Lung (tissue), 12 donors: ENCODE data around the gene TENM4. TPM values are rescaled to one million over a fixed set of nuclear protein-coding genes. Genes with fewer than 3 reads are reported as not detected.

Source experiments
- ATAC-seq: fragments of 200-7000 bp; cut with Tn5 transposase; one replicate; pipeline ENCODE4 v1.9.1; 2020; ENCODE audit warnings: moderate number of reproducible peaks; ENCODE audit not compliant: insufficient read depth, low FRiP score
- DNase-seq, 3 donors: peaks; one replicate each; pipeline ENCODE4 v3.0.0-alpha.2; 2013 to 2017
- H3K27ac ChIP-seq, 2 donors: one replicate each; pipeline ENCODE4 v1.5.1; 2013; ENCODE audit warnings: mild to moderate bottlenecking in 2 of 2, moderate library complexity in 2 of 2, control low read depth in 1 of 2, inconsistent platforms in 1 of 2, low read depth in 1 of 2, low read length in 1 of 2
- H3K27me3 ChIP-seq, 3 donors: one replicate each; pipeline ENCODE4 v1.5.1; 2013; ENCODE audit warnings: low read length in 2 of 3; ENCODE audit not compliant: control insufficient read depth in 3 of 3, insufficient read depth in 3 of 3
- H3K36me3 ChIP-seq, 4 donors: one replicate each; pipeline ENCODE4 v1.5.1; 2013; ENCODE audit warnings: low read length in 4 of 4, mild to moderate bottlenecking in 1 of 4, moderate library complexity in 1 of 4; ENCODE audit not compliant: control insufficient read depth in 4 of 4, insufficient read depth in 4 of 4
- H3K4me1 ChIP-seq, 5 donors: one replicate each; pipeline ENCODE4 v1.5.1; 2013; ENCODE audit warnings: low read length in 5 of 5, mild to moderate bottlenecking in 2 of 5, moderate library complexity in 1 of 5; ENCODE audit not compliant: control insufficient read depth in 5 of 5, insufficient read depth in 5 of 5
- H3K4me3 ChIP-seq: one replicate; pipeline ENCODE4 v1.5.1; 2013; ENCODE audit warnings: mild to moderate bottlenecking, control low read depth, moderate library complexity
- H3K9ac ChIP-seq, 2 donors: one replicate each; pipeline ENCODE4 v1.5.1; 2013; ENCODE audit warnings: low read length in 2 of 2, control low read depth in 1 of 2; ENCODE audit not compliant: insufficient read depth in 1 of 2
- H3K9me3 ChIP-seq, 4 donors: one replicate each; pipeline ENCODE4 v1.5.1; 2013; ENCODE audit warnings: low read length in 3 of 4, mild to moderate bottlenecking in 1 of 4, moderate library complexity in 1 of 4; ENCODE audit not compliant: control insufficient read depth in 4 of 4, insufficient read depth in 3 of 4
- WGBS, 2 donors: extraction: QIAGEN DNeasy Blood & Tissue Kit; methylation state at CpG; one replicate each; pipeline ENCODE4 v1.1.7; 2013; 5-methylcytosine and 5-hydroxymethylcytosine counted together
- polyA plus RNA-seq, 2 donors: library from polyadenylated mRNA; stranded (reverse); fragments of 200-250 nt; gene quantifications; one replicate each; pipeline ENCODE4 v1.2.1, GENCODE V29; 2013
- total RNA-seq, 2 donors: library from RNA; depleted of rRNA in 1 of 2; stranded (reverse); fragments of >200 nt in 1 of 2; gene quantifications; one replicate each; pipeline ENCODE4 v1.2.1, GENCODE V29; 2014 to 2021
- TF ChIP-seq, protein P1 (sequence below): IDR thresholded peaks from 2 replicates; pipeline ENCODE4 v1.5.1; 2012; ENCODE audit warnings: mild to moderate bottlenecking; ENCODE audit errors: control extremely low read depth, extremely low read depth
- donor health status: control.
- donor health status: control.
- donor health status: Bipolar disorder and iron deficiency.
- donor health status: healthy.
- donor health status: DM: yes; HTN: yes; CAD: no.

TENM4 gene
- total and polyA plus RNA-seq, 4 donors: 0.28 to 16.4 (median 3.2) TPM

DNA sequence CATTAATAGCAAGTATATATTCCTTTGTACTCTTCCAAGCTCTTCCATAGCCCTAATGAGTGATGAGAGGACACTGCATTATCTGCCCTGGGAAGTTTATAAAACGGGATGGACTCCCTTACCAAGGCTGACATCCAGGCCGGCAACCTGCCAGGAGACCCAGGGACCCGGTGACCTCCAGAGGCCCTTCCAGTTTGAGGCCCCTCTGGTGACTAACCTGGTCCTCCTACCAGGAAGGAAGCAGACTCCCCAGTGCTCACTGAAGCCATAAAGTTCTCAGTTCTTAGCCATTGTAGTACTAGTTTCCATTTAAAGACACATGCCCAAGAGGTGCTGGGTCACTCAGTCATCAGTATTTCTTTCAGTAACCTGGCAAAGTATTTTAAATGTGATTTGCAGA lies 345.4 kb downstream of the TENM4 start:
- Histone ChIP-seq H3K4me3 (no peak overlapping the region), H3K4me1 (peaks cover 0 to 37% (median 7%) of the 10 kb centered on the region in 5 donors), H3K36me3 (no peaks in the 10 kb centered on the region), H3K27me3 (no peaks in the 10 kb centered on the region), H3K9ac (no peak overlapping the region), H3K27ac (no peak overlapping the region), H3K9me3 (peaks cover 0 to 3% (median 0%) of the 10 kb centered on the region in 4 donors)
- DNase-seq (no peak), ATAC-seq (no peak)
- WGBS, 2 donors: 51 to 53% methylated on average over 3 of the region's 3 CpGs
- TF ChIP-seq, protein P1, sequence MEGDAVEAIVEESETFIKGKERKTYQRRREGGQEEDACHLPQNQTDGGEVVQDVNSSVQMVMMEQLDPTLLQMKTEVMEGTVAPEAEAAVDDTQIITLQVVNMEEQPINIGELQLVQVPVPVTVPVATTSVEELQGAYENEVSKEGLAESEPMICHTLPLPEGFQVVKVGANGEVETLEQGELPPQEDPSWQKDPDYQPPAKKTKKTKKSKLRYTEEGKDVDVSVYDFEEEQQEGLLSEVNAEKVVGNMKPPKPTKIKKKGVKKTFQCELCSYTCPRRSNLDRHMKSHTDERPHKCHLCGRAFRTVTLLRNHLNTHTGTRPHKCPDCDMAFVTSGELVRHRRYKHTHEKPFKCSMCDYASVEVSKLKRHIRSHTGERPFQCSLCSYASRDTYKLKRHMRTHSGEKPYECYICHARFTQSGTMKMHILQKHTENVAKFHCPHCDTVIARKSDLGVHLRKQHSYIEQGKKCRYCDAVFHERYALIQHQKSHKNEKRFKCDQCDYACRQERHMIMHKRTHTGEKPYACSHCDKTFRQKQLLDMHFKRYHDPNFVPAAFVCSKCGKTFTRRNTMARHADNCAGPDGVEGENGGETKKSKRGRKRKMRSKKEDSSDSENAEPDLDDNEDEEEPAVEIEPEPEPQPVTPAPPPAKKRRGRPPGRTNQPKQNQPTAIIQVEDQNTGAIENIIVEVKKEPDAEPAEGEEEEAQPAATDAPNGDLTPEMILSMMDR: no peak

DNA sequence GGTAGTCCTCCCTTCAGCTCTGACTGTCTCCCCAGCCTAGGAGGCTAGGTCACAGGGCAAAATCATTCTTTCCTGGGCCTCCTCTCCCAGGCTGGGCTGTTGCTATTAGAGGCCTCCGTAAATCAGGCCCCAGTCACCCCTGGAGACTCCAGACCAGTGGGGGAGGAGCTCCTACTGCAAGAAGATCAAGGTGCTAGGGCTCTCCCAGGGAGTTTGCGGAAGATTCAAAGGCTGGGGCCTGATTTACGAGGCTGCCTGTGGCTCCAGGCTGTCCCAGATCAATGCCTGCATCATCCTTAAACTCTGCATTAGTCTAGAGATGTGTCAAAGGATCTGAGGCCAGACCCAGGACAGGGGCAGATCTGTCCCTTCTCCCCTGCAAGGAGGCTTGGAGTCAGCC lies 346.2 kb downstream of the TENM4 start:
- no peak overlapping the region for H3K9ac ChIP-seq
- WGBS, 2 donors: 81 to 89% methylated on average over 3 of the region's 3 CpGs
- DNase-seq (no peak), ATAC-seq (no peak)
- H3K4me1 ChIP-seq: peaks cover 0 to 40% (median 7%) of the 10 kb centered on the region in 5 donors
- no peak overlapping the region for H3K4me3 ChIP-seq
- TF ChIP-seq, protein P1: no peak
- peaks cover 0 to 3% (median 0%) of the 10 kb centered on the region in 4 donors for H3K9me3 ChIP-seq
- H3K27ac ChIP-seq: no peak overlapping the region
- no peaks in the 10 kb centered on the region for H3K36me3 ChIP-seq
- no peaks in the 10 kb centered on the region for H3K27me3 ChIP-seq

DNA sequence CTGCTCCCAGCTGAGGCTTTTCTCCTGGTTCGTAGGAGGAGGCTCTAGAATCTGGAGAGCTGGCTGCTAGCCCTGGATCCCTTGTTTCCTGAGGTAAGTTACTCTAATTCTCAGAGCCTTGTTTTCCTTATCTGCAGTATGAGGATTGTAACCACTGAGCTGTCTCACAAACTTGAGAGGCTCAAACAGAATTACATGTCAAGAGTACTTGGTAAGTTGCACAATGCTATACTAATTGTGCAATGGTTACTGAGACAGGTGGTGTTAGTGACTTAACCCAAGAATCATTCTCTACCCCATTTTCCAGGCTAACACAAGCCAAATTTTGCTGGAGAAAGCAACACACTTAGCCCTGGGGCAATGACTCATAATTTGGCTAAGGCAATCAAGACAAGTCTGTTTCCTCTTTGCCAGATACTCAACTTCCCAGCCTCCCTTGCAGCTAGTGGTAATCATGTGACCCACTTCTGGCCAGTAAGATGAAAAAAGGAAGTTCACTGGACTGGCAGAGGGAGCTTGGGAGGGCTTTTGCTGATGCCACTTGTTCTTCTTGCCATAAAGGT lies 348.0 kb downstream of the TENM4 start:
- Histone ChIP-seq H3K4me1 (peaks cover 0 to 52% (median 18%) of the 10 kb centered on the region in 5 donors), H3K27me3 (no peaks in the 10 kb centered on the region), H3K27ac (peak overlapping the region in 1 of 2 donors; percentile 27), H3K9me3 (peaks cover 0 to 3% (median 0%) of the 10 kb centered on the region in 4 donors), H3K4me3 (no peak overlapping the region), H3K9ac (no peak overlapping the region), H3K36me3 (no peaks in the 10 kb centered on the region)
- WGBS, 2 donors: 30 to 70% methylated on average over 1 of the region's 1 CpG
- peak; percentile 80 for ATAC-seq
- no peak for DNase-seq
- TF ChIP-seq, protein P1: no peak
